ENCODE results near the gene TRAPPC13. TPM values are rescaled to one million over a fixed set of nuclear protein-coding genes. Genes with fewer than 3 reads are reported as not detected.

Gene TRAPPC13
- total and polyA plus RNA-seq, 12 donors, result 9.0 to 26.3 (median 19.5) TPM

DNA sequence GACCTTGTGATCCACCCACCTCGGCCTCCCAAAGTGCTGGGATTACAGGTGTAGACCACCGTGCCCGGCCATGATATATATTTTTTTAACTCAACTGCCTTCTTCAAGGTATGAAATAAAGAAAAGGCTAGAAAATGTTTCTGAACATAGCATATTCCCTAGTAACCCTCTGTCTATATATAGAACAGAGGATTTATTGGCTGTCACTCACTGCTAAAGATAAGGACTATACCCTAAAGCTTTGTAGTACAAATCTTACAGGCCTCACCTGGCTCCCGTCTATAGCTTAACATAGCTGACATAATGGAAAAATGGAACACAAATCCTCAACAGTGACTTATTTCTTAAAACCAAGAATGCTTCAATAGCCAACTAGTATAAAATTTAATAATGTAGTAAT lies 82.8 kb downstream of the TRAPPC13 start:
- Histone ChIP-seq H3K4me3 (no peak overlapping the region), H3K9me3 (no peaks in the 10 kb centered on the region), H3K27ac (no peak overlapping the region), H3K36me3 (peaks cover 0 to 73% (median 9%) of the 10 kb centered on the region in 9 donors), H3K4me1 (no peaks in the 10 kb centered on the region), H3K27me3 (no peaks in the 10 kb centered on the region)
- DNase-seq (no peak), ATAC-seq (no peak)
- 96 to 99% methylated on average over 4 of the region's 4 CpGs for WGBS, 2 donors
- intact Hi-C loops (cut with DNase I), result no loop called here
- TF ChIP-seq, protein P1, sequence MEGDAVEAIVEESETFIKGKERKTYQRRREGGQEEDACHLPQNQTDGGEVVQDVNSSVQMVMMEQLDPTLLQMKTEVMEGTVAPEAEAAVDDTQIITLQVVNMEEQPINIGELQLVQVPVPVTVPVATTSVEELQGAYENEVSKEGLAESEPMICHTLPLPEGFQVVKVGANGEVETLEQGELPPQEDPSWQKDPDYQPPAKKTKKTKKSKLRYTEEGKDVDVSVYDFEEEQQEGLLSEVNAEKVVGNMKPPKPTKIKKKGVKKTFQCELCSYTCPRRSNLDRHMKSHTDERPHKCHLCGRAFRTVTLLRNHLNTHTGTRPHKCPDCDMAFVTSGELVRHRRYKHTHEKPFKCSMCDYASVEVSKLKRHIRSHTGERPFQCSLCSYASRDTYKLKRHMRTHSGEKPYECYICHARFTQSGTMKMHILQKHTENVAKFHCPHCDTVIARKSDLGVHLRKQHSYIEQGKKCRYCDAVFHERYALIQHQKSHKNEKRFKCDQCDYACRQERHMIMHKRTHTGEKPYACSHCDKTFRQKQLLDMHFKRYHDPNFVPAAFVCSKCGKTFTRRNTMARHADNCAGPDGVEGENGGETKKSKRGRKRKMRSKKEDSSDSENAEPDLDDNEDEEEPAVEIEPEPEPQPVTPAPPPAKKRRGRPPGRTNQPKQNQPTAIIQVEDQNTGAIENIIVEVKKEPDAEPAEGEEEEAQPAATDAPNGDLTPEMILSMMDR (IDR thresholded peaks at IDR 0.05), result no peak

DNA sequence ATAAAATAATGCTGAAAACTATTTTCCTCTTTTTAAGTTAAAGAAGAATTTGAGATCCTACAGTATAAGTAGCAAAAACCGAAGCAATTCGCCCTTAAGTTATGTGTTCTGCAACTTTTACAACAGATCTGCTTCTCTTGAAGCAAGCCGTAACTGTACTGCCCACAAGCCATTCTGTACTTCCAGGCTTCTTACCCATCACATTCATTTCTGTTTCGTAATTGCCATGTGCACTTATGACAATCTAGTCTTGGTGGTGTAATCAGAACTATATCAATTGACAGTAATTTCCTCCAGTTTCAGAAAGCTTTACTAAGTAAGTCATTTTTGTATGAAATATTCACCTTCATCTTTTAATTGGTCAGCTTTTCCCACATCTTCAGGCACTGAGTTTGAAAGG lies 83.3 kb downstream of the TRAPPC13 start:
- no peak for DNase-seq
- H3K4me1 ChIP-seq, result no peaks in the 10 kb centered on the region
- H3K9me3 ChIP-seq, result no peaks in the 10 kb centered on the region
- H3K4me3 ChIP-seq, result no peak overlapping the region
- H3K36me3 ChIP-seq, result peaks cover 0 to 72% (median 9%) of the 10 kb centered on the region in 9 donors
- 94 to 96% methylated on average over 4 of the region's 4 CpGs for whole genome bisulfite sequencing, 2 donors
- H3K27me3 ChIP-seq, result no peaks in the 10 kb centered on the region
- ATAC-seq, result no peak
- intact Hi-C loops (cut with DNase I), result no loop called here
- TF ChIP-seq, protein P1 (IDR thresholded peaks at IDR 0.05), result no peak
- H3K27ac ChIP-seq, result no peak overlapping the region

Other genes starting within 250 kb of the TRAPPC13 start
- gene ADAMTS6, start 143.1 kb upstream of the TRAPPC13 start, total RNA-seq, result 1 to 10 TPM in 8 of 10 donors, under 1 TPM in 2; 0.85 to 4.1 (median 2.7) TPM
- gene ADAMTS6, start 143.1 kb upstream of the TRAPPC13 start, polyA plus RNA-seq, result 1 to 10 TPM in 1 of 2 donors, under 1 TPM in 1; 0.25 to 1.0 TPM
- 1 to 10 TPM in 3 of 10 donors, under 1 TPM in 7; 0.19 to 3.5 (median 0.62) TPM for gene CENPK, start 61.9 kb upstream of the TRAPPC13 start, total RNA-seq
- under 1 TPM; 0.58 to 0.95 TPM for gene CENPK, start 61.9 kb upstream of the TRAPPC13 start, polyA plus RNA-seq
- gene PPWD1, start 61.7 kb upstream of the TRAPPC13 start, total RNA-seq, result 10 to 100 TPM; 14.1 to 22.3 (median 16.2) TPM
- gene PPWD1, start 61.7 kb upstream of the TRAPPC13 start, polyA plus RNA-seq, result 10 to 100 TPM in 1 of 2 donors, 1 to 10 TPM in 1; 8.0 to 31.6 TPM
- gene TRIM23, start 694 bp upstream of the TRAPPC13 start, total RNA-seq, result 10 to 100 TPM; 15.2 to 22.6 (median 18.3) TPM
- 1 to 10 TPM; 3.8 to 4.7 TPM for gene TRIM23, start 694 bp upstream of the TRAPPC13 start, polyA plus RNA-seq
- gene SHLD3, start within 50 bp of the TRAPPC13 start, total RNA-seq, result 1 to 10 TPM; 1.1 to 2.2 (median 1.8) TPM
- gene SHLD3, start within 50 bp of the TRAPPC13 start, polyA plus RNA-seq, result 1 to 10 TPM; 1.8 to 5.0 TPM
- gene SGTB, start 97.1 kb downstream of the TRAPPC13 start, total RNA-seq, result 1 to 10 TPM; 5.1 to 9.7 (median 6.5) TPM
- gene SGTB, start 97.1 kb downstream of the TRAPPC13 start, polyA plus RNA-seq, result 1 to 10 TPM; 1.5 to 2.0 TPM
- 10 to 100 TPM; 10.9 to 17.4 (median 14.4) TPM for gene NLN, start 97.2 kb downstream of the TRAPPC13 start, total RNA-seq
- 1 to 10 TPM; 1.5 to 2.2 TPM for gene NLN, start 97.2 kb downstream of the TRAPPC13 start, polyA plus RNA-seq